B cell (primary cell): Measurements from ENCODE around the gene PRMT6. TPM values are rescaled to one million over a fixed set of nuclear protein-coding genes. Genes with fewer than 3 reads are reported as not detected.

Source experiments
- ATAC-seq: fragments of 200-7000 bp; cut with Tn5 transposase; one replicate; pipeline ENCODE4 v1.10.0; 2021; ENCODE audit warnings: low read depth, mild to moderate bottlenecking, moderate number of reproducible peaks, moderate library complexity
- CTCF ChIA-PET: fragments of 350-600 bp; sonication (Branson Sonifier 250); formaldehyde crosslinking; loops from one replicate; lab custom pipeline; 2021; ENCODE audit warnings: antibody characterized with exemption, inconsistent platforms; lab: Charles Lee
- POLR2A ChIA-PET: fragments of 350-600 bp; sonication (Branson Sonifier 250); formaldehyde crosslinking; loops from one replicate; lab custom pipeline; 2021; ENCODE audit warnings: antibody characterized with exemption; lab: Charles Lee
- DNase-seq: peaks from one replicate; pipeline ENCODE4 v3.0.0; 2013
- H2AFZ ChIP-seq: 2 replicates; pipeline ENCODE4 v1.6.1; 2012; ENCODE audit warnings: mild to moderate bottlenecking, low read depth, low read length; ENCODE audit not compliant: insufficient read depth, poor library complexity, severe bottlenecking
- H3K27ac ChIP-seq, 2 donors: 1 replicate in 1 of 2; 2 replicates in 1 of 2; pipeline ENCODE4 v1.5.1; 2012 to 2013; ENCODE audit warnings: low read length in 2 of 2, mild to moderate bottlenecking in 2 of 2, moderate library complexity in 1 of 2
- H3K27me3 ChIP-seq, 4 experiments: fragments of 200-600 bp in 1 of 4; sonication (generic) in 1 of 4; replicated peaks in 1 of 4; 1 replicate in 2 of 4; 2 replicates in 2 of 4; pipeline versions ENCODE4 v1.6.1 to v1.7.0; 2013 to 2016; ENCODE audit warnings: low read length in 3 of 4, mild to moderate bottlenecking in 2 of 4, mixed read lengths in 1 of 4, moderate library complexity in 1 of 4; ENCODE audit not compliant: insufficient read depth in 4 of 4, control insufficient read depth in 3 of 4; ENCODE audit errors: control extremely low read depth in 1 of 4
- H3K36me3 ChIP-seq, 2 experiments: replicated peaks in 1 of 2; 1 replicate in 1 of 2; 2 replicates in 1 of 2; pipeline versions ENCODE4 v1.6.1 to v1.7.1; 2013; ENCODE audit warnings: low read length in 1 of 2; ENCODE audit not compliant: insufficient read depth in 2 of 2, control insufficient read depth in 1 of 2; ENCODE audit errors: control extremely low read depth in 1 of 2, extremely low read depth in 1 of 2
- H3K4me1 ChIP-seq, 2 donors: fragments of 200-600 bp in 1 of 2; sonication (generic) in 1 of 2; 1 replicate in 1 of 2; 2 replicates in 1 of 2; pipeline versions ENCODE4 v1.5.1 to v1.6.1; 2013 to 2017; ENCODE audit warnings: low read length in 2 of 2; ENCODE audit not compliant: control insufficient read depth in 2 of 2, insufficient read depth in 2 of 2
- H3K4me2 ChIP-seq: replicated peaks from 2 replicates; pipeline ENCODE3; 2012; ENCODE audit warnings: mild to moderate bottlenecking, low read depth, low read length; ENCODE audit not compliant: poor library complexity, severe bottlenecking
- H3K4me3 ChIP-seq, 5 experiments: fragments of 200-600 bp in 1 of 5; sonication (generic) in 1 of 5; 1 replicate in 3 of 5; 2 replicates in 2 of 5; pipeline versions ENCODE4 v1.5.1 to v1.7.0; 2011 to 2016; ENCODE audit warnings: low read length in 4 of 5, mild to moderate bottlenecking in 4 of 5, low read depth in 2 of 5, control low read depth in 1 of 5, moderate library complexity in 1 of 5; ENCODE audit not compliant: insufficient read depth in 1 of 5; ENCODE audit errors: control extremely low read depth in 1 of 5, extremely low read depth in 1 of 5
- H3K79me2 ChIP-seq: fragments of 200-600 bp; sonication (generic); one replicate; pipeline ENCODE4 v1.6.0; 2016; ENCODE audit warnings: low read length; ENCODE audit not compliant: control insufficient read depth, insufficient read depth
- H3K9ac ChIP-seq: fragments of 200-600 bp; sonication (generic); 2 replicates; pipeline ENCODE4 v1.6.1; 2017; ENCODE audit warnings: mild to moderate bottlenecking, low read length, moderate library complexity
- H3K9me3 ChIP-seq, 3 donors: one replicate each; pipeline versions ENCODE4 v1.6.1 to v1.7.1; 2013; ENCODE audit warnings: low read length in 2 of 3; ENCODE audit not compliant: control insufficient read depth in 2 of 3, insufficient read depth in 1 of 3; ENCODE audit errors: control extremely low read depth in 1 of 3
- H4K20me1 ChIP-seq: 2 replicates; pipeline ENCODE4 v1.6.0; 2012; ENCODE audit warnings: mild to moderate bottlenecking, low read length; ENCODE audit not compliant: insufficient read depth, control insufficient read depth, poor library complexity, severe bottlenecking
- H3K27ac Mint-ChIP-seq: one replicate; pipeline ENCODE4 v1.8.0; 2021; ENCODE audit warnings: mixed read lengths
- H3K27me3 Mint-ChIP-seq: one replicate; pipeline ENCODE4 v1.8.0; 2021; ENCODE audit warnings: mixed read lengths
- H3K4me1 Mint-ChIP-seq: one replicate; pipeline ENCODE4 v1.8.0; 2021; ENCODE audit warnings: mixed read lengths
- H3K4me3 Mint-ChIP-seq: one replicate; pipeline ENCODE4 v1.8.0; 2021; ENCODE audit warnings: mixed read lengths
- H3K9me3 Mint-ChIP-seq: one replicate; pipeline ENCODE4 v1.8.0; 2022; ENCODE audit warnings: mixed read lengths; ENCODE audit not compliant: insufficient read depth
- EZH2 ChIP-seq: IDR thresholded peaks from 2 replicates; pipeline ENCODE4 v1.6.1; 2012; ENCODE audit warnings: borderline replicate concordance, low read depth, mild to moderate bottlenecking, moderate library complexity, low read length; ENCODE audit not compliant: insufficient read depth, poor library complexity, severe bottlenecking
- WGBS: methylation state at CpG from one replicate; pipeline ENCODE4 v1.1.5; 2013; ENCODE audit warnings: missing lambda C conversion rate; ENCODE audit not compliant: insufficient coverage; 5-methylcytosine and 5-hydroxymethylcytosine counted together
- intact Hi-C: fragments of 100-400 bp; cut with micrococcal nuclease; formaldehyde crosslinking; loops from one replicate; pipeline ENCODE4 v1.10.0; 2022
- polyA plus RNA-seq: library from polyadenylated mRNA; depleted of rRNA; stranded (reverse); fragments of >200 nt; gene quantifications from 2 replicates; pipeline ENCODE4 v1.2.3, GENCODE V29; 2012
- total RNA-seq, 2 donors: library from RNA; stranded (reverse); fragments of 120-200 nt in 1 of 2; gene quantifications; 1 replicate in 1 of 2; 2 replicates in 1 of 2; pipeline versions ENCODE4 v1.2.3 to v1.2.4, GENCODE V29; 2013 to 2022
- TF ChIP-seq, protein P1 (sequence below): fragments of 200-600 bp; IDR thresholded peaks from one replicate; pipeline ENCODE4 v1.8.0; 2022; ENCODE audit warnings: antibody characterized with exemption, mild to moderate bottlenecking

The PRMT6 gene
- total and polyA plus RNA-seq, 2 donors (not counting 1 experiment from before 2014, with no cell fraction given), result 6.3 to 21.6 TPM

GRCh38 chr1:107098961-107099360 is 42.5 kb downstream of the PRMT6 start:
- ChIA-PET CTCF (no interaction called here), POLR2A (no interaction called here)
- Histone ChIP-seq H3K36me3 (no peaks in the 10 kb centered on the region), H3K4me2 (no peak overlapping the region), H3K27me3 (no peaks in the 10 kb centered on the region), H3K4me3 (no peak overlapping the region), H2AFZ (no peak overlapping the region), H4K20me1 (no peaks in the 10 kb centered on the region), H3K27ac (no peak overlapping the region), H3K9me3 (no peaks in the 10 kb centered on the region), H3K79me2 (no peaks in the 10 kb centered on the region), H3K9ac (no peak overlapping the region), H3K4me1 (no peaks in the 10 kb centered on the region)
- Mint-ChIP-seq H3K4me1 (peaks cover 4% of the 10 kb centered on the region), H3K27ac (no peak overlapping the region), H3K9me3 (no peaks in the 10 kb centered on the region), H3K27me3 (peaks cover 13% of the 10 kb centered on the region), H3K4me3 (no peak overlapping the region)
- intact Hi-C loops, result no loop called here
- WGBS, result no CpG with 5 or more reads among the region's 3 CpGs
- DNase-seq (no peak), ATAC-seq (no peak)
- TF ChIP-seq EZH2, result no peak
- TF ChIP-seq, protein P1, sequence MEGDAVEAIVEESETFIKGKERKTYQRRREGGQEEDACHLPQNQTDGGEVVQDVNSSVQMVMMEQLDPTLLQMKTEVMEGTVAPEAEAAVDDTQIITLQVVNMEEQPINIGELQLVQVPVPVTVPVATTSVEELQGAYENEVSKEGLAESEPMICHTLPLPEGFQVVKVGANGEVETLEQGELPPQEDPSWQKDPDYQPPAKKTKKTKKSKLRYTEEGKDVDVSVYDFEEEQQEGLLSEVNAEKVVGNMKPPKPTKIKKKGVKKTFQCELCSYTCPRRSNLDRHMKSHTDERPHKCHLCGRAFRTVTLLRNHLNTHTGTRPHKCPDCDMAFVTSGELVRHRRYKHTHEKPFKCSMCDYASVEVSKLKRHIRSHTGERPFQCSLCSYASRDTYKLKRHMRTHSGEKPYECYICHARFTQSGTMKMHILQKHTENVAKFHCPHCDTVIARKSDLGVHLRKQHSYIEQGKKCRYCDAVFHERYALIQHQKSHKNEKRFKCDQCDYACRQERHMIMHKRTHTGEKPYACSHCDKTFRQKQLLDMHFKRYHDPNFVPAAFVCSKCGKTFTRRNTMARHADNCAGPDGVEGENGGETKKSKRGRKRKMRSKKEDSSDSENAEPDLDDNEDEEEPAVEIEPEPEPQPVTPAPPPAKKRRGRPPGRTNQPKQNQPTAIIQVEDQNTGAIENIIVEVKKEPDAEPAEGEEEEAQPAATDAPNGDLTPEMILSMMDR, result no peak

DNA sequence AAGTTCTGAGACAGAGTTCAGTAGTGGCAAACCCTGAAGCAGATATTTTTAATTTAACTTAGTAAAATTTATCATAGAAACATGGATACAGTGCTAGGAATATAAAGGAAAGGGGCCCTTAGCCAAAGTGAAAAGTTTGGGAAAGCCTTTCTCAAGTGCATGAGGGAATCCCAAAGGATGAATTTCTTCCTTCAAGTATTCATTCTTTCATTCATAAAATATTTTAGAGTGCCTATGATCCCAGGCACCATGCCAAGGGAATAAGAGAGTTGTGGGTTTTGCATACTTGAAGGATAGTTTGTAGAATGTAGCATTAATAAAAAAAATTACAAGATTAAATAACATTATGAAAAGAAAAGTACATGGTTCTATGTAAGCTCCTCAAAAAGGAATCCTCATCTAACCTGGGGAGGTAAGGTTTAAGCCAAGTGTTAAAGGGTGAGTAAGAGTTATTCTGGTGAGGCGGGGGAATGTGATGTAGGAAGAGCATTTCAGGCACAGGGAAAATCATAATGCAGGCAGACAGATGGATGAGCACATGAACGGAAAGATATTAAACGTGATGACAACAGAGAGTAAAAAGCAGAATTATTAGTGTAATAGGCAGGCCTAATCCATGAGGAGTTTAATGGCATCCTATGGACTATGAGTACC is 44.0 kb downstream of the PRMT6 start:
- H3K27me3 ChIP-seq, result no peaks in the 10 kb centered on the region
- POLR2A ChIA-PET, result interaction anchor here (0.5 kb wide), 1 partner anchor 421 kb away, joined by 6 read pairs; no protein-coding TSS in a partner anchor

More for the DNA sequence above, 44.0 kb downstream of the PRMT6 start:
- no peak for ATAC-seq
- no peak overlapping the region for H3K27ac ChIP-seq
- H3K4me2 ChIP-seq, result no peak overlapping the region
- no peaks in the 10 kb centered on the region for H3K36me3 ChIP-seq
- intact Hi-C loops, result no loop called here
- TF ChIP-seq, protein P1, result no peak
- no peak for TF ChIP-seq EZH2
- H3K27ac Mint-ChIP-seq, result no peak overlapping the region
- H4K20me1 ChIP-seq, result no peaks in the 10 kb centered on the region
- no peak overlapping the region for H2AFZ ChIP-seq
- H3K4me3 ChIP-seq, result no peak overlapping the region
- peaks cover 13% of the 10 kb centered on the region for H3K27me3 Mint-ChIP-seq
- H3K4me1 Mint-ChIP-seq, result peaks cover 4% of the 10 kb centered on the region
- no peaks in the 10 kb centered on the region for H3K79me2 ChIP-seq
- H3K4me3 Mint-ChIP-seq, result no peak overlapping the region
- WGBS, result 92% methylated on average over 3 of the region's 3 CpGs
- DNase-seq, result no peak
- no peak overlapping the region for H3K9ac ChIP-seq
- H3K9me3 Mint-ChIP-seq, result no peaks in the 10 kb centered on the region
- H3K4me1 ChIP-seq, result no peaks in the 10 kb centered on the region
- H3K9me3 ChIP-seq, result no peaks in the 10 kb centered on the region
- CTCF ChIA-PET, result no interaction called here
